GM19467 (cell line): ENCODE data around the gene KLHL18.
"Not testable (repeated sequence)": the region's sequence is repeated elsewhere in the genome, so short reads cannot be mapped to it uniquely, and the experiment has no call there.

ENCODE experiments used
- ATAC-seq: cut with Tn5 transposase; IDR thresholded peaks from one replicate; pipeline ENCODE4 v1.9.1; 2021; ENCODE audit warnings: mild to moderate bottlenecking, moderate library complexity; ENCODE audit not compliant: unreplicated experiment

KLHL18 gene

DNA sequence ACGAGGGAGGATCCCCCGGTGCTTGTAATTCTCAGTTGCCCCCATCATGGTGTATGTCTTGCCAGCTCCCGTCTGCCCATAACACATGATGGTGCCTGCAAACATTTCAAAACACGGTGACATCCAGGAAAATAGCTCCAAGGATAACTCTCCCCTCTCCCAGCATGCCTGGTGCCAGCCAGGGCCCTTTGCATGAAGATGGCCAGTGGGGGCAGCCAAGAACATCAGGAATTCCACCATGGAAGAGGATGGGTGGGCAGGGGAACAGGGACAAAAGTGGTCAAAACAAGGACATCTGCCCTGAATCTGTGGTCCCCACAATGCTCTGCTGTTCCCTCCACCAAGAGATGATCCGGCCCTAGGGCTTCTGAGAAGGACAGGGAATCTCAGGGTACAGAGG lies 9.2 kb upstream of the KLHL18 start:
- ATAC-seq, result no peak

DNA sequence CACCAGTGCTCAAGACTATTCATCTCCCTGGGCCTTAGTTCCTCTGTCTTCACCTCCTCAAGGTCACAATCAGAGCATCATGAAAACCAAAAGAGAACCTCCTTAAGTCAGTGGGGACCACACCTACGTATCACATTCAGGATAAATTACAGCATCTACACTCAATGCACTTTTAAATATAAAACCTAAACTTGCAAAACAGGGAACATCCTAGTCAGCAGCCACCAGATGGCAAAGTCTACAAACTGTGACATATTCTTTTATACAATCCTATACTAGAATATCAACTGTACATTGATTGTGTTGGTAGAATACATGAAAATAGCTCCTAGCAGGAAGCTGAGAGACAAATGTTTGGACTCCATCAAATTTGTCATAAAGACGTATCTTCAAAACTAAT lies 8.1 kb upstream of the KLHL18 start:
- no peak for ATAC-seq

DNA sequence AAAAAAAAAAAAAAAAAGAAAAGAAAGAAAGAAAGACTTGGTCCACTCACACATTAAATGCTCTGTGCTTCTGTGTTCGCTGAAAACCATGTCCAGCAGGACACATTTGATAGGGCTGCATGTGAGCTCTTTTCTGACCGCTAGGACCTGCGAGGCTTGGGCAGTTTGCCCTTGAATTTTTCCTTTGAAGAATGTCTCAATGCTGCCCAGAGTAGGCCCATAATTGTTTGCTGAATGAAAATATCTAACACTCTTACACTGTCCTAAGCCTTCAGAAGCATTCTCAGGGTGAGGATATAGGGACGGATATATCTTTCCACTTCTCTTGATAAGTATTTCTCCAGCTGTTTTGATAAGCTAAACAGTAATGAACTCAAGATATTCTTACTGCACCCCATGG lies 6.2 kb upstream of the KLHL18 start:
- ATAC-seq, result no peak

DNA sequence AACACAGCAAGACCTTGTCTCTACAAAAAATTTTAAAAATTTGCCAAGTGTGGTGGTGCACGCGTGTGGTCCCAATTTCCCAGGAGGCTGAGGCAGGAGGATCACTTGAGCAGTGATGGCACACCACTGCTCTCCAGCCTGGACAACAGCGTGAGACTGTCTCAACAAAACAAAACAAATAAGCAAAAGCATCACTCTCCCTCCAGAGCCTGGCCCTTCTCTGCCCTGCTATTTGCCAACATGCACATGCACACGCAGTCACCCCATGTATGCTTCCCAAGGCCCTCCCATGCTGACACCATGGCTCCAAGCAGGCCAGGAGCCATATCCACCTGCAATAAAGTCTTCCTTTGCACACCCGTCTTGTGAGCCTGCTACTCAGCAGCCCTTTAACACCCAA lies 2.2 kb upstream of the KLHL18 start:
- no peak for ATAC-seq

DNA sequence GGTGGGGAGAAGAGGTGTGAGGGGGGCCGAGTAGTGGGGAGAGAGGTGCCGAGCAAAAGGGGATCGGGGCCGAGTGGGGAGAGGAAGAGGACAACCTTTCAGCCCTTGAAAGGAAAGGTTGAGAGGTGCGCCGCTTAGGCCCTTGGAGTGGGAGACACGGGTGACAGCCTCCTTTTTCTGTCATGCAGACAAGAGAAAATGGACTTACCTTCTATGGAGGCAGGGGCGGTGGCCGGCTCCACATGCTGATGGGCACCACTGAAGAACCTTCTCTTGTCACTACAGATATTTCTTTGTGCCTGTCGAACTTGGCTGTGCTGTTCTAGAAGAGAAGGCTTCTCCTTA lies 421 bp downstream of the KLHL18 start:
- ATAC-seq, result no peak

DNA sequence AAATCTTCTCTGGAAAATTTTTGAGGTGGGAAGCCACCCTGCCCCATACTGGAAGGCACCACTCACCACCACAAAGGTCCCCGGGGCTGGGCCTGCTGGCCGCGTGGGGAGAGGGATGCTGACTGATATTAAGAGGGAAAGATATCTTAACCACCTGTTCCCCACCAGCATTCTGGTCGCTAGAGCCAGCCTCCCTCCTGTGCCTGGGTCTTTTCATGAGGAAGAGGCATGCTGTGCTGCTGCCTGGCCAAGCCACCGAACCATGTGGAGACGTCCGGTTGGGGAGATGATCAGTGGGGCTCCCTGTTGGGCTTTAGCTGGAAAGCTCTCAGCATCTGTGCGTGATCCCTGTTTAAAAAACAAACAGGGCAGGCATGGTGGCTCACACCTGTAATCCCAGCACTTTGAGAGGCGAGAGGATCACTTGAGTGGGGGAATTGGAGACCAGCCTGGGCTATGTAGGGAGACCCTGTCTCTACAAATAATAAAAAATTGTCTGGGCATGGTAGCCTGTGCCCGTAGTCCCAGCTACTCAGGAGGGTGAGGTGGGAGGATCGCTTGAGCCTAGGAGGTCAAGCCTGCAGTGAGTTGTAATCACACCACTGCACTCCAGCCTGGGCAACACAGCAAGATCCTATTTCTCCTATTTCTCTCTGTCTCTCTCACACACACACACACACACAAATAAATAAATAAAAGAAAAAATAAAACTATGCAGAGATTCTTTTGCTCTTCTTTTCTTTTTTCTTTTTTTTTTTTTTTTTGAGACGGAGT lies 1.0 kb downstream of the KLHL18 start:
- no peak for ATAC-seq

DNA sequence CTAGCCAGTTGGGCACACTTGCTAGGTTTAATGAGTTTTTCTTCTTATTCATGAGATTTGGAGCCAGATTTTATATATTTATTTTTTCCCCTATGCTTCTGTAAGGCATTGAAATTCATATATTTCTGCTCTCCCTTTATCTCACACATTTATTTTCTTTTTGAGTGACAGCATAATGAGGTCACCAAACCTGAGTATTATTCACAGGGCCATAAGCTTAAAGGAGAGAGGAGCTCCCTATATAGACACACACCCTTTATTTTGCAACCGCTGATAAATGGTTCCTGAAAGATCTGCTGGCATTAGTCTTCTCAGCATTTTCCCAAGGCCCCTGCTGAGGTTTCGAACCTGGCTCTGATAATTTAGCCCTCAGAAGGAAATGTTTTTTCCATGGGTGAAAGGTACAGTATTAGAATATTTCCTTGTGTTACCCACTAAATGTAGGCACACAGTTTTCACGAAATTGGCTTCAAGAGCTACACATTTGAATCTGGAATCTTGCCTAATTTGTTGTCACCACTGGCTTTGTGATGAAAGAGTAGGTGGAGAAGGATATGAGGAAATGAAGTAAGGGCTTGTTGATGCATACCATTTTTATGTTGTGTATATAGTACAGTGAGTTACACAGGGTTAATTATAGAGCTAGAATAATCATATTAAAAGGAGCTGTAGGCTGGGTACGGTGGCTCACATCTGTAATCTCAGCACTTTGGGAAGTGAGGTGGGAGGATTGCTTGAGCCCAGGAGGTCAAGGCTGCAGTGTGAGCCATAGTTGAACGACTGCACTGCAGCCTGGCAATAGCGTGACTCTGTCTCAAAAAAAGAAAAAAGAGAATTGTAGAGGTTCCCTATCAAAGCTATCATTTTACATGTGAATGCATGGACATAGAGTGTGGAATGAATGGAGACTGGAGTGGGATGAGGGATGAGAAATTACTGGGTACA lies 6.5 kb downstream of the KLHL18 start:
- no peak for ATAC-seq

DNA sequence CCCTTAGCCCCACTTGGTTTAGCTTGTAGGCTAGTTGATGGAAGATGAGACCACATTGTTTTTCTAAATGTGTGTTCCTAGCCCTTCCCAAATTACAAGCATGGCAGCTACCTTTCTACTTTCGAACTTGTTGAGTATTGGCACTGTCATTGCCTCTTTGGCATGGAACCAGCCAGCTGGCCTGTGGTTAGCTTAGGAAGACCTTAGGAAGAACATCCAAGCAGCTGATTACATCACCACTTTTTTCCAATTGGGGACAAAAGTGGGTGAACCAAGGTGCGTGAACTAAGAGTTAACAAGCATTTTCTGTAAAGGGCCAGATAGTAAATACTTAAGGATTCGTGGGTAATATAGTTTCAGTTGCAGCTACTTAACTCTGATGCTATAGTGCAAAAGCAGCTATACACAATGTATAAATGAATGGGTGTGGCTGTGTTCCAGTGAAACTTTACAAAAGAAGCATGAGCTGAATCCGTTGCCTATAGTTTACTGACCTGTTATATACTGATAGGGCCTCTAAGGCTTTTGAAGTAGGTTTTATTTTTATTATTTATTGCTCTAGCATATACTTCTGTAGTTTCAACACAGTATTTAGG lies 8.5 kb downstream of the KLHL18 start:
- no peak for ATAC-seq

DNA sequence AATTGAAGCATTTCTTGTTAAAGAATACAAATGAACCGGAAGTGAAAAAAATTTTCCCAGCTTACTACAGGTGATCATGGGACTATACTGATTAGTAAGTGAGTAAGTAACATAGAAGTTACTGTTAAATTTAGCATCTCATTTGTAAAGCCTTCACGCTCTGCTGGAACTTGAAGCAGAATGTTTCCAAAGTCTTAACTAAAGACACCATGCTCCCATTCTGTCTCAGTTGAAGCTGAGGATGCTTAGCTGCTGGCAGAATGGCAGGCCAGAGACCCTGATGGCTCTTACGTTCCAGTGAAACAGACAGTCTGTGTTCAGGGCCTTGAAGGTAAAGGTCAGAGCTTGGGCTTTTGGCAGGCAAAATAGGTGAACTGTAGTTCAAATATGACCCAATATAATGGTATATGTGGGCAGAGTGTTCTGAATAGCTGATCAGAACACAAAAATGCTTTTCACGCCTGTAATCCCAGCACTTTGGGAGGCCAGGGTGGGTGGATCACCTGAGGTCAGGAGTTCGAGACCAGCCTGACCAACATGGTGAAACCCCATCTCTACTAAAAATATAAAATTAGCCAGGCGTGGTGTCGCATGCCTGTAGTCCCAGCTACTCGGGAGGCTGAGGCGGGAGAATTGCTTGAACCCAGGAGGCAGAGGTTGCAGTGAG lies 9.1 kb downstream of the KLHL18 start:
- ATAC-seq, result not testable (repeated sequence)

DNA sequence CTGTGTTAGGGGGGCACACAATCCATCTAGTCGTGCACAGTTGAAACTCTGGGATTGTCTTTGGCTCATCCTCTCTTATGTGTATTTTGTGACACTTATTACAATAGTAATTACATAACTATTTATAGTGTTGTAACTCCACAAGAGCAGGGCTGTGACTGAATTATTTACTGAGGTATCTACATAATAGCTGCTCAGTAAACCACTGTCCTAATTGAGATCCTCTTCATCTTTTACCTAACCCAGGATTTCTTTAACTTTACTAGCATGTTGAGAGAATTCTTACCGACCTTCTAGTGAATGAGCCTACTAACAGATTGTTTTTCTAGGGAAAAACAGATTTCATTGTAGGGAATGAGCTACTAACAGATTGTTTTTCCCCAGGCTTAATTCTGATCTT lies 11.1 kb downstream of the KLHL18 start:
- ATAC-seq, result no peak

DNA sequence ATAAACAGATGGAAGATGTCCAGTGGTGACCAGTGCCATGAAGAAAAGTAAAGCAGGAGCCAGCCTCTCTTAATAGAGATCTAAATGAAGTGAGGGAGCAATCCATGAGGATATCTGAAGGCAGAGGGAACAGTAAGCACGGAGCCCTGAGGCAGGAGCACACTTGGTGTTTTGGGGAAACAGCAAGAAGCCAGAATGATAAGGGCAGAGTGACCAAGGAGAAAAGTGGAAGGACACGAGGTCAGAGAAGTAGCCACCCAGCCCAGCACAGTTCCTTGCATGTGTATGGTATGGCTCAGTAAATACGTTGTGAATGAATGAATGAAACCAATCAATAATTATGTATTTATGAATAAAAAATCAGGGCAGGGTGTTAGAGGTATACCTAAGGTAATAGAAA lies 11.6 kb downstream of the KLHL18 start:
- no peak for ATAC-seq

DNA sequence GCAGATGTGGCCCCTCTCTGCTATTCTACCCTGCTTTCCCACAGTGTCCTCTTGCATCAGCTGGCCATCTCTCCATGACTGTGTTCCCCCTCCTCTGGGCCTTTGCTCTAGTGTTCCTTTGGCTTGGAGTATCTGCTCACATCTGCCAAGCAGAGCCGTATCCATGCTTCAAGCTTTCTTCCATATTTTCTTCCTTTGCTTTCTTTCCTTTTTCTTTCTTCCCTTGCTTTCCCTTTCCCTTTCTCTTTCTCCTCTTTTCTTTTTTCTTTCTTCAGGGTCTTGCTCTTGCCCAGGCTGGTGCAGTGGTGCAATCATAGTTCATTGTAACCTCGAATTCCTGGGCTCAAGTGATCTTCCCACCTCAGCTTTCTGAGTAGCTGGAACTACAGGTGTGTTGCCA lies 12.6 kb downstream of the KLHL18 start:
- no peak for ATAC-seq

DNA sequence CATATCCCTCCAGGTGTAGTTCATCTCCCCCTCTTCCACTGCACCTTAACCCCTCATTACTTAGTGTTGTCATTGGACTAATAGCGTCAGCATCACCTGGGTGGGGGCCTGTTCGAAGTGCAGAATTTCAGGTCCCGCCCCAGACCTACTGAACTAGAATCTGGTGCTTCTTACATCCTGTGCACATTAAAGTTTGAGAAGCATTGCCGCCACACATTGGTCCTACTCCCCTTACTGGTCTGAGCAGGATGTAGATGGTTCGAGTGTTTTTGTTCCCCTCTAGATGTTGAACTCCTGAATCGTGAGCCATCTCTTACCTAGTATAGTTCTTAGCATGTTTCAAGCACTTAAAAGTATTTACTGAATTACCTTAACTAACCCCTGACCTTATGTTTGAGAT lies 13.2 kb downstream of the KLHL18 start:
- ATAC-seq, result no peak

DNA sequence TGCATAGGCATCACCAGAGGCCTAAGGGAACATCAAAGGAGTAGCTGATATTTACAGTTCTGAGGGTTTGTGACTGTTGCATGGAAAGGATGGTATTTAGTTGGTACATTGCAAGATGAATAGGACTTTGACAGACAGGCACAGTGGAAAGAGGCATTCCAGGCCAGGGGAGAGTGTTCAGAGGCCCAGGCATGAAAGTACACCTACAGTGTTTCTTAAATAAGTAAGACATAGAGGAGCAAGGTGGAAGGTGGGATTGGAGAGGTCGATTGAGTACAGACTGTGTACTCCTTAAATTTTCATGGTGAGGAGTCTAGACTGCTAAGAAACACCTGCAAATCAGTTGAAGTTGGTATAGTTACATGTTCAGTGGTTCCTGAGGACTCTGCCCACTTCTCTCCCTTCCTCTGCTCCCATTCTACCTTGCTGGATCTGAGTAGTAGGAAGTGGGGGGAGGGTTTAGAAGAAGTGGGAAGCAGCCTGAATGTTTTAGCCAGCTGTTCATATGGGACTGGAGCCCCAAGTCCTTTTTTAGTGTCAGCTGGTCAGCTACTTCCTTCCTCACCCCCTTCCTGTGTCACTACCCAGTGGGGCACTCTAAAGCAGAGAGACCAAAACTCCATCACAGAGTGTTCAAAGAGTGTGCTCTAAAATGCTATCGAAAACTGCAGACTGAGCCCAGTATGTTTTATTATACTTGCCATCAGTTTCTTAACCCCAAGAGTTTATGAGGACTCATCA lies 14.0 kb downstream of the KLHL18 start:
- no peak for ATAC-seq

DNA sequence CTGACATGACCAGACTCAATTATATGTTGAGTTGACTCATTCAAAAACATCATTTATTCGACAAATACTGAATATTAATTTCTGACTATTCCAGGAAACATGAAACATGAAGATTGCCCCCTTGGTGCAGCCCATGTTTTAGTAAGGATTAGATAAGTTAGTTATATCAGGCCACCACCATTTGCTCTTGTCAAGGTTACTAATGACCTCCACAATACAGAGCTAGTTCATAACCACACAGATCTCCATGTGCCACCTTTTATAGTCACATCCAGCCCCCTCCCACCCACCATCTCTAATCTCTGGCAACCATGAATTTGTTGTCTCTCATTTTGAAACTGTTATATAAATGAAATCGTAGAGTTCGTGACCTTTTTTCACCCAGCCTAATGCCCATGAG lies 15.7 kb downstream of the KLHL18 start:
- ATAC-seq, result no peak

DNA sequence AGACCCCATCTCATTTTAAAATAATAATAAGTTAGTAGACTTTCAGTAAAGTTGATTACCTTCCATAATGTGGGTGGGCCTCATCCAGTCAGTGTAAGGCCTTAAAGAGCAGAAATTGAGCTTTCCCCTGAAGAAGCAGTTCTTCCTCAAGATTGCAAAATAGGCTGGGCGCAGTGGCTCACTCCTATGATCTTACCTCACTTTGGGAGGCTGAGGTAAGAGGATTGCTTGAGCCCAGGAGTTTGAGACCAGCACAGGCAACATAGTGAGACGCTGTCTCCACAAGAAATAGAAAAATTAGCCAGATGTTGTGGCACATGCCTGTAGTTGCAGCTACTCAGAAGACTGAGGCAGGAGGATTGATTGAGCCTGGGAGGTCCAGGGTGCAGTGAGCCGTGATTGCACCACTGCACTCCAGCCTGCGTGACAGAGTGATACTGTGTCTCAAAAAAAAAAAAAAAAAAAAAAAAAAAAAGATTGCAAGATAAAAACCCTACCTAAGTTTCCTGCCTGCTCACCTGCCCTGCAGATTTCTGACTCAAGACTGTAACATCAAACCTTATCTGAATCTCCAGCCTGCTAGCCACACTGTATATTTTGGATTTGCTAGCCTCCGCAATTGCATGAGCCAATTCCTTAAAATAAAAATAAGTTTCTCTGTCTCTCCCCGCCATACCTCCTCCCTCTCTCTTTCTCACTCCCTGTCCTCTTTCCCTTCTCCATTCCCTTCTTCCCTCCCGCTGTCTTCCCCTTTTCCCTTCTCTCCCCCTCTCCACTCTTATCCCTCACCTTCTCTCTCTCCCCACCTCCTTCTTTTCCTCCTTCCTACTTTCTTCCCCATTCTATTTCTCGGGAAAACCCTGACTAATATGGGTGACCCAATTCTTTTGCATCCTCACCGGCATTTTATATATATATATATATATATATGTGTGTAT lies 16.9 kb downstream of the KLHL18 start:
- no peak for ATAC-seq

DNA sequence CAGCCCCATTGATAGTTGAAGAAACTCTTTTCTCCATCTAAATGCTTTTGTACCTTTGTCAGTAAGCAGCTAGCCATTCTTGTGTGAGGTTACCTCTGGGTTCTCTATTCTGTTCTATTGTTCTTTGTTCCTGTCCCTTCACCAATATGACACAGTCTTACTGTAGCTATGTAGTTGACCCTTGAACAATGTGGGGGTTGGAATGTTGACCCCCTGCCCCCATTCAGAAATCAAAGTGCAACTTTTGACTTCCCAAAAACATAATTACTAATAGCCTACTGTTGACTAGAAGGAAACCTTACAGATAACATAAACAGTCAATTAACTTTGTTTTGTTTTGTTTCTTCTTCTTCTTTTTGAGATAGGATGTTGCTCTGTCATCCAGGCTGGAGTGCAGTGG lies 18.7 kb downstream of the KLHL18 start:
- no peak for ATAC-seq

DNA sequence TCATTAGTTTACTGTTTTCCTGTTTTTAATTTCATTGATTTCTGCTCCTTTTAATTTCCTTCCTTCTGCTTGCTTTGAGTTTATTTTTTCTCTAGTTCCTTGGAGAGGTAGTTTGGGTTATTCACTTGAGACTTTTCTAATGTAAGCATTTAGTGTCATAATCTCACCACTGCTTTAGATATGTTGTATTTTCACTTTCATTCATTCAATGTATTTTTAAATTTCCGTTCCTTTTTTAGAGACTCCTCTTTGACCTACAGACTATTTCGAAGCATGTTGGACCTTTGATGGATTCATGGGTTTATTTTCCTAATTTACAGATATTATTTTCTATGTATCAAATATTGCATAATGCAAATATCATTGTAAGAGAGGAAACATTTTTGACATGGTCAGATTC lies 23.3 kb downstream of the KLHL18 start:
- no peak for ATAC-seq

DNA sequence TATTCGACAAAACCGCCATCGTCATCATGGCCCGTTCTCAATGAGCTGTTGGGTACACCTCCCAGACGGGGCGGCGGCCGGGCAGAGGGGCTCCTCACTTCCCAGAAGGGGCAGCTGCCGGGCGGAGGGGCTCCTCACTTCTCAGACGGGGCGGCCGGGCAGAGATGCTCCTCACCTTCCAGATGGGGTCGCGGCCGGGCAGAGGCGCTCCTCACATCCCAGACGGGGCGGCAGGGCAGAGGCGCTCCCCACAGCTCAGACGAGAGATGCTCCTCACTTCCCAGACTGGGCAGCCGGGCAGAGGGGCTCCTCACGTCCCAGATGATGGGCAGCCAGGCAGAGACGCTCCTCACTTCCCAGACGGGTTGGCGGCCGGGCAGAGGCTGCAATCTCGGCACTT lies 26.5 kb downstream of the KLHL18 start:
- not testable (repeated sequence) for ATAC-seq

DNA sequence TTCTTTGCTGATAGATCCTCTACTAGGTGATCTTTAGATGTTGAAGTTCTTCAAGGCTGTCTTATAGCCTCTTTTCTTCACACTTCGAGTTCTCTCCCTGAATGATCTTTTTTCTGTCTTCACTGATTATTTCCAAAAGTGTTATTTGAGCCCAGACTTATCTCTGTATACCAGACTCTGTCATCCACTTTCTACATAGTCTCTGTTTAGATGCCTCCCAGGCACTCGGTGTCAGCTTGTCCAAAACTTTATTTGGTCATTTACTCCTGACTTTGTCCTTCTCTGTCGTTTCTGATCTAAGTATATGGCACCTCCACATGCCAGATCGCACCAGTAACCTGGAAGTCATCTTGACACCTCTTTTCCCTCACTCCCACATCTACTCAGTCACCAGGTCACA lies 27.6 kb downstream of the KLHL18 start:
- ATAC-seq, result no peak
